Lung (tissue), 12 donors: ENCODE data around the gene JAML. TPM values are rescaled to one million over a fixed set of nuclear protein-coding genes. Genes with fewer than 3 reads are reported as not detected.

Source experiments
- ATAC-seq: fragments of 200-7000 bp; cut with Tn5 transposase; one replicate; pipeline ENCODE4 v1.9.1; 2020; ENCODE audit warnings: moderate number of reproducible peaks; ENCODE audit not compliant: insufficient read depth, low FRiP score
- DNase-seq, 3 donors: peaks; one replicate each; pipeline ENCODE4 v3.0.0-alpha.2; 2013 to 2017
- H3K27ac ChIP-seq, 2 donors: one replicate each; pipeline ENCODE4 v1.5.1; 2013; ENCODE audit warnings: mild to moderate bottlenecking in 2 of 2, moderate library complexity in 2 of 2, control low read depth in 1 of 2, inconsistent platforms in 1 of 2, low read depth in 1 of 2, low read length in 1 of 2
- H3K27me3 ChIP-seq, 3 donors: one replicate each; pipeline ENCODE4 v1.5.1; 2013; ENCODE audit warnings: low read length in 2 of 3; ENCODE audit not compliant: control insufficient read depth in 3 of 3, insufficient read depth in 3 of 3
- H3K36me3 ChIP-seq, 4 donors: one replicate each; pipeline ENCODE4 v1.5.1; 2013; ENCODE audit warnings: low read length in 4 of 4, mild to moderate bottlenecking in 1 of 4, moderate library complexity in 1 of 4; ENCODE audit not compliant: control insufficient read depth in 4 of 4, insufficient read depth in 4 of 4
- H3K4me1 ChIP-seq, 5 donors: one replicate each; pipeline ENCODE4 v1.5.1; 2013; ENCODE audit warnings: low read length in 5 of 5, mild to moderate bottlenecking in 2 of 5, moderate library complexity in 1 of 5; ENCODE audit not compliant: control insufficient read depth in 5 of 5, insufficient read depth in 5 of 5
- H3K4me3 ChIP-seq: one replicate; pipeline ENCODE4 v1.5.1; 2013; ENCODE audit warnings: mild to moderate bottlenecking, control low read depth, moderate library complexity
- H3K9ac ChIP-seq, 2 donors: one replicate each; pipeline ENCODE4 v1.5.1; 2013; ENCODE audit warnings: low read length in 2 of 2, control low read depth in 1 of 2; ENCODE audit not compliant: insufficient read depth in 1 of 2
- H3K9me3 ChIP-seq, 4 donors: one replicate each; pipeline ENCODE4 v1.5.1; 2013; ENCODE audit warnings: low read length in 3 of 4, mild to moderate bottlenecking in 1 of 4, moderate library complexity in 1 of 4; ENCODE audit not compliant: control insufficient read depth in 4 of 4, insufficient read depth in 3 of 4
- CTCF ChIP-seq: IDR thresholded peaks from 2 replicates; pipeline ENCODE4 v1.5.1; 2012; ENCODE audit warnings: mild to moderate bottlenecking; ENCODE audit errors: control extremely low read depth, extremely low read depth
- WGBS, 2 donors: extraction: QIAGEN DNeasy Blood & Tissue Kit; methylation state at CpG; one replicate each; pipeline ENCODE4 v1.1.7; 2013; 5-methylcytosine and 5-hydroxymethylcytosine counted together
- polyA plus RNA-seq, 2 donors: library from polyadenylated mRNA; stranded (reverse); fragments of 200-250 nt; gene quantifications; one replicate each; pipeline ENCODE4 v1.2.1, GENCODE V29; 2013
- total RNA-seq, 2 donors: library from RNA; depleted of rRNA in 1 of 2; stranded (reverse); fragments of >200 nt in 1 of 2; gene quantifications; one replicate each; pipeline ENCODE4 v1.2.1, GENCODE V29; 2014 to 2021
- donor health status: control.
- donor health status: control.
- donor health status: Bipolar disorder and iron deficiency.
- donor health status: healthy.
- donor health status: DM: yes; HTN: yes; CAD: no.

JAML gene
- total and polyA plus RNA-seq, 4 donors: 29.3 to 49.1 (median 35.4) TPM

DNA sequence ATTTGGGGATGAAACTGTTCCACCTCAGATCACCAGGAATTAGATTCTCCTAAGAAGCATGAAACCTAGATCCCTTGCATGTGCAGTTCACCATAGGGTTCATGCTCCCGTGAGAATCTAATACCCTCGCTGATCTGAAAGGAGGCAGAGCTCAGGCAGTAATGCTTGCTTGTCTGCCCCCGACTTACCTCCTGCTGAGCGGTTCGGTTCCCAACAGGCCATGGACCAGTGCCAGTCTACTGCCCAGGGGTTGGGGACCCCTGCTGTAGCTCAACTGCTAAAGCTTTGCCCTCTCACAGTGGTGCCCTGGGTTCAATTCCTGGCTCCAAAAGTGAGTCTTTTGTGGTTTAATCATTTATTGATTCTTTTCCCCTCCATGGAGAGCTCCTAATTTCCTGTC, 3.4 kb downstream of the JAML start:
- H3K27ac ChIP-seq: no peak overlapping the region
- H3K4me3 ChIP-seq: no peak overlapping the region
- 71 to 91% methylated on average over 5 of the region's 5 CpGs for WGBS, 2 donors
- DNase-seq (no peak), ATAC-seq (no peak)
- H3K4me1 ChIP-seq: peaks cover 0 to 3% (median 0%) of the 10 kb centered on the region in 5 donors
- no peak for TF ChIP-seq CTCF
- H3K9ac ChIP-seq: no peak overlapping the region
- H3K9me3 ChIP-seq: no peaks in the 10 kb centered on the region
- no peaks in the 10 kb centered on the region for H3K36me3 ChIP-seq
- H3K27me3 ChIP-seq: peaks cover 0 to 15% (median 13%) of the 10 kb centered on the region in 3 donors

- Histone ChIP-seq H3K36me3 (no peaks in the 10 kb centered on the region), H3K4me1 (peaks cover 0 to 4% (median 0%) of the 10 kb centered on the region in 5 donors), H3K9me3 (no peaks in the 10 kb centered on the region), H3K27me3 (peaks cover 0 to 18% (median 10%) of the 10 kb centered on the region in 3 donors), H3K9ac (no peak overlapping the region), H3K27ac (no peak overlapping the region), H3K4me3 (no peak overlapping the region)
- 45 to 65% methylated on average over 1 of the region's 1 CpG for WGBS, 2 donors
- ATAC-seq (no peak), DNase-seq (no peak)
- no peak for TF ChIP-seq CTCF
These were observed 5.1 kb downstream of the JAML start for GRCh38 chr11:118219732-118220131.

- ATAC-seq (no peak), DNase-seq (no peak)
- H3K9ac ChIP-seq: no peak overlapping the region
- no peak for TF ChIP-seq CTCF
- H3K9me3 ChIP-seq: no peaks in the 10 kb centered on the region
- no peak overlapping the region for H3K4me3 ChIP-seq
- H3K27ac ChIP-seq: no peak overlapping the region
- H3K4me1 ChIP-seq: peaks cover 0 to 4% (median 0%) of the 10 kb centered on the region in 5 donors
- peaks cover 0 to 22% (median 9%) of the 10 kb centered on the region in 3 donors for H3K27me3 ChIP-seq
- H3K36me3 ChIP-seq: no peaks in the 10 kb centered on the region
These were observed 5.6 kb downstream of the JAML start for GRCh38 chr11:118219244-118219643.

DNA sequence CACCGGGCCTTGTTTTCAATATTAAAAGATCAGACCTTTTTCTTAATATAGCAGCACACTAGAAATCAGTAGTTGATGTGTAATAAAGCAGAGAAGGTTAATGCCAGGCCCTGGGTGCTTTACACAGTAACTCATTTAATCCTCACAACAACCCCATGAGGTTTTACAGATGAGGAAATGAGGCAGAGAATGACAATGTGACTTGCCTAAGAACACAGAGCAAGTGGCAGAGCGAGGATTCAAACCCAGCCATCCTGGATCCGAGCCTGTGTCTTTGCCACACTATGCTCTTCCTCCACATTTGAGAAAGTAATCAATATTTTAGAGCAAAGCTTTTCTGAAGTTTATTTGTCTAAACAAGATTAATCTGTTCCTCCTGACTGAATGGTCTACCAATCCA, 7.2 kb downstream of the JAML start:
- no peak for TF ChIP-seq CTCF
- 71 to 82% methylated on average over 3 of the region's 3 CpGs for WGBS, 2 donors
- ATAC-seq: no peak
- no peak overlapping the region for H3K27ac ChIP-seq
- peaks cover 0 to 4% (median 0%) of the 10 kb centered on the region in 5 donors for H3K4me1 ChIP-seq
- no peaks in the 10 kb centered on the region for H3K9me3 ChIP-seq
- H3K27me3 ChIP-seq: peaks cover 0 to 24% (median 8%) of the 10 kb centered on the region in 3 donors
- no peak overlapping the region for H3K4me3 ChIP-seq
- H3K9ac ChIP-seq: no peak overlapping the region
- H3K36me3 ChIP-seq: no peaks in the 10 kb centered on the region
- DNase-seq: no peak
